HepG2 (cell line): ENCODE results near the gene PDIA5. TPM values are rescaled to one million over a fixed set of nuclear protein-coding genes. Genes with fewer than 3 reads are reported as not detected.

Experiments
- ATF1 ChIP-seq: IDR thresholded peaks from 2 replicates; pipeline ENCODE4 v1.6.1; 2016; ENCODE audit warnings: mild to moderate bottlenecking, control low read depth
- CCAR2 ChIP-seq: fragments of 200-400 bp; formaldehyde crosslinking; optimal IDR thresholded peaks from 2 replicates; pipeline ENCODE3; 2018; ENCODE audit warnings: low read depth, mild to moderate bottlenecking, low read length, moderate library complexity
- HNRNPLL ChIP-seq: fragments of 200-400 bp; formaldehyde crosslinking; IDR thresholded peaks from 2 replicates; pipeline ENCODE4 v1.6.1; 2017; ENCODE audit warnings: mild to moderate bottlenecking, low read depth, low read length; ENCODE audit not compliant: poor library complexity, severe bottlenecking
- KAT2B ChIP-seq: fragments of 150-350 bp; IDR thresholded peaks from 2 replicates; pipeline ENCODE4 v1.6.1; 2014; ENCODE audit warnings: low read depth, low read length, borderline replicate concordance
- NFE2L1 ChIP-seq: sonication (generic); formaldehyde crosslinking; IDR thresholded peaks from 2 replicates; pipeline ENCODE4 v1.4.0; 2020; ENCODE audit warnings: missing genetic modification reagents, mild to moderate bottlenecking, borderline replicate concordance
- PAX8 ChIP-seq: sonication (generic); formaldehyde crosslinking; IDR thresholded peaks from 2 replicates; pipeline ENCODE4 v1.8.0; 2022; ENCODE audit warnings: mild to moderate bottlenecking, missing genetic modification reagents, borderline replicate concordance
- RCOR2 ChIP-seq: IDR thresholded peaks from 2 replicates; pipeline ENCODE4 v1.6.1; 2016; ENCODE audit warnings: missing biosample characterization, missing genetic modification reagents
- SALL1 ChIP-seq: sonication (generic); formaldehyde crosslinking; IDR thresholded peaks from 2 replicates; pipeline ENCODE4 v1.8.0; 2022; ENCODE audit warnings: mild to moderate bottlenecking, missing genetic modification reagents
- SALL2 ChIP-seq: sonication (generic); formaldehyde crosslinking; IDR thresholded peaks from 2 replicates; pipeline ENCODE4 v1.8.1; 2023; ENCODE audit warnings: mild to moderate bottlenecking, missing genetic modification reagents, inconsistent platforms
- SMARCE1 ChIP-seq: fragments of 450-650 bp; IDR thresholded peaks from 2 replicates; pipeline ENCODE4 v1.6.1; 2017; ENCODE audit warnings: borderline replicate concordance
- SNAI1 ChIP-seq: sonication (generic); formaldehyde crosslinking; IDR thresholded peaks from 2 replicates; pipeline ENCODE4 v1.5.0; 2020; ENCODE audit warnings: mild to moderate bottlenecking, missing genetic modification reagents, borderline replicate concordance
- TBL1XR1 ChIP-seq: fragments of 150-350 bp; IDR thresholded peaks from 2 replicates; pipeline ENCODE4 v1.6.1; 2014; ENCODE audit warnings: borderline replicate concordance, low read length; ENCODE audit not compliant: partially characterized antibody
- TEAD3 ChIP-seq: optimal IDR thresholded peaks from 2 replicates; pipeline ENCODE3; 2016; ENCODE audit warnings: borderline replicate concordance
- THAP11 ChIP-seq: IDR thresholded peaks from 2 replicates; pipeline ENCODE4 v1.6.1; 2016; ENCODE audit warnings: missing biosample characterization, missing genetic modification reagents
- U2AF2 ChIP-seq: fragments of 200-400 bp; formaldehyde crosslinking; IDR thresholded peaks from 2 replicates; pipeline ENCODE4 v1.6.1; 2017; ENCODE audit warnings: low read depth, mild to moderate bottlenecking, low read length
- YEATS4 ChIP-seq: sonication (generic); formaldehyde crosslinking; IDR thresholded peaks from 2 replicates; pipeline ENCODE4 v1.4.0; 2020; ENCODE audit warnings: missing genetic modification reagents, borderline replicate concordance
- ZMYM4 ChIP-seq: sonication (generic); formaldehyde crosslinking; IDR thresholded peaks from 2 replicates; pipeline ENCODE4 v1.8.1; 2023; ENCODE audit warnings: mild to moderate bottlenecking, missing genetic modification reagents
- ZNF629 ChIP-seq: sonication (generic); formaldehyde crosslinking; conservative IDR thresholded peaks from 2 replicates; pipeline ENCODE4 v1.5.0; 2020; ENCODE audit warnings: missing genetic modification reagents
- ZNF841 ChIP-seq: sonication (generic); formaldehyde crosslinking; IDR thresholded peaks from 2 replicates; pipeline ENCODE4 v1.8.1; 2023; ENCODE audit warnings: missing genetic modification reagents, borderline replicate concordance
- polyA plus RNA-seq, 8 experiments: library from polyadenylated mRNA; depleted of rRNA in 3 of 8; stranded (reverse) in 7 of 8; unstranded in 1 of 8; fragments of >200 nt; fragmentation: Illumina TruSeq in 4 of 8; extraction: Trizol in 4 of 8; gene quantifications; 2 replicates each; pipeline versions ENCODE4 v1.2.1 to v1.2.3, GENCODE V29; 2011 to 2016; ENCODE audit warnings: low read depth in 4 of 8, missing spikeins in 1 of 8, mixed read lengths in 1 of 8; ENCODE audit not compliant: insufficient read depth in 1 of 8
- total RNA-seq, 5 experiments: library from RNA; depleted of rRNA; stranded (reverse); fragments of >200 nt; fragmentation: Illumina TruSeq; extraction: Trizol; gene quantifications; 2 replicates each; pipeline ENCODE4 v1.2.3, GENCODE V29; 2016; ENCODE audit warnings: low read depth in 1 of 5
- TF ChIP-seq, protein P1 (sequence below): sonication (generic); formaldehyde crosslinking; IDR thresholded peaks from 2 replicates; pipeline ENCODE4 v1.4.0; 2020; ENCODE audit warnings: mild to moderate bottlenecking, missing genetic modification reagents
- TF ChIP-seq, protein P2 (sequence below): IDR thresholded peaks from 2 replicates; pipeline ENCODE4 v1.6.1; 2016; ENCODE audit warnings: low read depth
- TF ChIP-seq, protein P3 (sequence below): sonication (generic); formaldehyde crosslinking; IDR thresholded peaks from 2 replicates; pipeline ENCODE4 v1.9.0; 2022; ENCODE audit warnings: low read depth, missing genetic modification reagents

Gene PDIA5
- total and polyA plus RNA-seq, 2 of the 13 experiments (the other 11 are each of a cell fraction or from before 2014, with no cell fraction given): 51.3 to 74.3 TPM

DNA sequence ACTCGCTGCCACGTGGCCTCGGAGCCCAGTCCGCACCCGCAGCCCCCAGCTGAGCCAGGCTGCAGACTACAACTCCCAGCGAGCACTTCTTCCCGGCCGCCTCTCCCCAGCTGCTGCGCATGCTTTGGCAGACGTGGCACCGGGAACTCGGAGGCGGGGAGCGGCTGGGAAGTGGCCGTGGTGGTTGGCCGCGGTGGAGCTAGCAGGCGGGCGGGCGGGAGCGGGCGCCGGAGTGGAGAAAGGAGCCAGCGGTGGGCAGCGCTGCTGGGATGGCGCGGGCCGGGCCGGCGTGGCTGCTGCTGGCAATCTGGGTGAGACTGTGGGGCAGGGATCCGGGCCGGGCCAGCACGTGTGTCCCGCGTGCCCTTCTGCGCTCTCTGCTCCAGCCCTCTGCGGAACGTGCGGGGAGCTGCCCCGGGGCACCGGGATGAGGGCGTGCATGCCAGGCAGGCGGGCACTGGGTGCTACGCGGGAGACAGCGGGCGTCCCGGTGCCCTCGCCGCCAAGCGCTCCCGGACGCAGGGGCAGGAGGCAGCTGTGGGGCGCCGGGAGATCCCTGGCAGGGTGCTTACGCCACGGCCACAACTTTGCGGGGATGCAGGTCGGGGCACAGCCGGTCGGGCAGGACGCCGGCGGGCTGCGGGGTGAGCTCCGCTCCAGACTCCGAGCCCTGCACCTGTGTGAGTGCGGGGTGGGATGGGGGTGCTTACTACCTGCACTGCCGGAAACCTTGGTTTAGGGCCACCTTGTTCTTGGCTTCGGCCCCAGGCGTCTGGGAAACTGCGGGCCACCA lies at the start of gene PDIA5 (continued):
- TF ChIP-seq, protein P1, sequence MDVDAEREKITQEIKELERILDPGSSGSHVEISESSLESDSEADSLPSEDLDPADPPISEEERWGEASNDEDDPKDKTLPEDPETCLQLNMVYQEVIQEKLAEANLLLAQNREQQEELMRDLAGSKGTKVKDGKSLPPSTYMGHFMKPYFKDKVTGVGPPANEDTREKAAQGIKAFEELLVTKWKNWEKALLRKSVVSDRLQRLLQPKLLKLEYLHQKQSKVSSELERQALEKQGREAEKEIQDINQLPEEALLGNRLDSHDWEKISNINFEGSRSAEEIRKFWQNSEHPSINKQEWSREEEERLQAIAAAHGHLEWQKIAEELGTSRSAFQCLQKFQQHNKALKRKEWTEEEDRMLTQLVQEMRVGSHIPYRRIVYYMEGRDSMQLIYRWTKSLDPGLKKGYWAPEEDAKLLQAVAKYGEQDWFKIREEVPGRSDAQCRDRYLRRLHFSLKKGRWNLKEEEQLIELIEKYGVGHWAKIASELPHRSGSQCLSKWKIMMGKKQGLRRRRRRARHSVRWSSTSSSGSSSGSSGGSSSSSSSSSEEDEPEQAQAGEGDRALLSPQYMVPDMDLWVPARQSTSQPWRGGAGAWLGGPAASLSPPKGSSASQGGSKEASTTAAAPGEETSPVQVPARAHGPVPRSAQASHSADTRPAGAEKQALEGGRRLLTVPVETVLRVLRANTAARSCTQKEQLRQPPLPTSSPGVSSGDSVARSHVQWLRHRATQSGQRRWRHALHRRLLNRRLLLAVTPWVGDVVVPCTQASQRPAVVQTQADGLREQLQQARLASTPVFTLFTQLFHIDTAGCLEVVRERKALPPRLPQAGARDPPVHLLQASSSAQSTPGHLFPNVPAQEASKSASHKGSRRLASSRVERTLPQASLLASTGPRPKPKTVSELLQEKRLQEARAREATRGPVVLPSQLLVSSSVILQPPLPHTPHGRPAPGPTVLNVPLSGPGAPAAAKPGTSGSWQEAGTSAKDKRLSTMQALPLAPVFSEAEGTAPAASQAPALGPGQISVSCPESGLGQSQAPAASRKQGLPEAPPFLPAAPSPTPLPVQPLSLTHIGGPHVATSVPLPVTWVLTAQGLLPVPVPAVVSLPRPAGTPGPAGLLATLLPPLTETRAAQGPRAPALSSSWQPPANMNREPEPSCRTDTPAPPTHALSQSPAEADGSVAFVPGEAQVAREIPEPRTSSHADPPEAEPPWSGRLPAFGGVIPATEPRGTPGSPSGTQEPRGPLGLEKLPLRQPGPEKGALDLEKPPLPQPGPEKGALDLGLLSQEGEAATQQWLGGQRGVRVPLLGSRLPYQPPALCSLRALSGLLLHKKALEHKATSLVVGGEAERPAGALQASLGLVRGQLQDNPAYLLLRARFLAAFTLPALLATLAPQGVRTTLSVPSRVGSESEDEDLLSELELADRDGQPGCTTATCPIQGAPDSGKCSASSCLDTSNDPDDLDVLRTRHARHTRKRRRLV (CRISPR knock-in tag): no peak
- TF ChIP-seq THAP11 (CRISPR knock-in tag) (peak; percentile 100), NFE2L1 (CRISPR knock-in tag) (no peak), SALL2 (CRISPR knock-in tag) (peak; percentile 39; the same call in 1 of the 2 replicates), U2AF2 (no peak), ATF1 (CRISPR knock-in tag) (no peak), SNAI1 (CRISPR knock-in tag) (no peak), ZMYM4 (CRISPR knock-in tag) (peak; percentile 4), SALL1 (CRISPR knock-in tag) (peak; percentile 84), PAX8 (CRISPR knock-in tag) (no peak), RCOR2 (peak; percentile 54; the same call in 1 of the 2 replicates), YEATS4 (peak; percentile 98; the same call in 1 of the 2 replicates), TBL1XR1 (no peak), HNRNPLL (peak; percentile 85), KAT2B (no peak), SMARCE1 (no peak), TEAD3 (CRISPR knock-in tag) (no peak), CCAR2 (no peak), ZNF841 (CRISPR knock-in tag) (no peak), ZNF629 (0 out of 2 replicates have a peak, but pooled peaks have one; percentile 37)
- TF ChIP-seq, protein P2, sequence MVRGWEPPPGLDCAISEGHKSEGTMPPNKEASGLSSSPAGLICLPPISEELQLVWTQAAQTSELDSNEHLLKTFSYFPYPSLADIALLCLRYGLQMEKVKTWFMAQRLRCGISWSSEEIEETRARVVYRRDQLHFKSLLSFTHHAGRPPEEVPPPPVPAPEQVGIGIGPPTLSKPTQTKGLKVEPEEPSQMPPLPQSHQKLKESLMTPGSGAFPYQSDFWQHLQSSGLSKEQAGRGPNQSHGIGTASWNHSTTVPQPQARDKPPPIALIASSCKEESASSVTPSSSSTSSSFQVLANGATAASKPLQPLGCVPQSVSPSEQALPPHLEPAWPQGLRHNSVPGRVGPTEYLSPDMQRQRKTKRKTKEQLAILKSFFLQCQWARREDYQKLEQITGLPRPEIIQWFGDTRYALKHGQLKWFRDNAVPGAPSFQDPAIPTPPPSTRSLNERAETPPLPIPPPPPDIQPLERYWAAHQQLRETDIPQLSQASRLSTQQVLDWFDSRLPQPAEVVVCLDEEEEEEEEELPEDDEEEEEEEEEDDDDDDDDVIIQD (CRISPR knock-in tag): no peak
- TF ChIP-seq, protein P3, sequence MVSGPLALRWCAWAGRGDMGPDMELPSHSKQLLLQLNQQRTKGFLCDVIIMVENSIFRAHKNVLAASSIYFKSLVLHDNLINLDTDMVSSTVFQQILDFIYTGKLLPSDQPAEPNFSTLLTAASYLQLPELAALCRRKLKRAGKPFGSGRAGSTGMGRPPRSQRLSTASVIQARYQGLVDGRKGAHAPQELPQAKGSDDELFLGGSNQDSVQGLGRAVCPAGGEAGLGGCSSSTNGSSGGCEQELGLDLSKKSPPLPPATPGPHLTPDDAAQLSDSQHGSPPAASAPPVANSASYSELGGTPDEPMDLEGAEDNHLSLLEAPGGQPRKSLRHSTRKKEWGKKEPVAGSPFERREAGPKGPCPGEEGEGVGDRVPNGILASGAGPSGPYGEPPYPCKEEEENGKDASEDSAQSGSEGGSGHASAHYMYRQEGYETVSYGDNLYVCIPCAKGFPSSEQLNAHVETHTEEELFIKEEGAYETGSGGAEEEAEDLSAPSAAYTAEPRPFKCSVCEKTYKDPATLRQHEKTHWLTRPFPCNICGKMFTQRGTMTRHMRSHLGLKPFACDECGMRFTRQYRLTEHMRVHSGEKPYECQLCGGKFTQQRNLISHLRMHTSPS (CRISPR knock-in tag): peak; percentile 88; the same call in 1 of the 2 replicates
